Measurements from ENCODE around the gene CENPX.
"Not testable (repeated sequence)": the region's sequence is repeated elsewhere in the genome, so short reads cannot be mapped to it uniquely, and the experiment has no call there.

Gene CENPX

DNA sequence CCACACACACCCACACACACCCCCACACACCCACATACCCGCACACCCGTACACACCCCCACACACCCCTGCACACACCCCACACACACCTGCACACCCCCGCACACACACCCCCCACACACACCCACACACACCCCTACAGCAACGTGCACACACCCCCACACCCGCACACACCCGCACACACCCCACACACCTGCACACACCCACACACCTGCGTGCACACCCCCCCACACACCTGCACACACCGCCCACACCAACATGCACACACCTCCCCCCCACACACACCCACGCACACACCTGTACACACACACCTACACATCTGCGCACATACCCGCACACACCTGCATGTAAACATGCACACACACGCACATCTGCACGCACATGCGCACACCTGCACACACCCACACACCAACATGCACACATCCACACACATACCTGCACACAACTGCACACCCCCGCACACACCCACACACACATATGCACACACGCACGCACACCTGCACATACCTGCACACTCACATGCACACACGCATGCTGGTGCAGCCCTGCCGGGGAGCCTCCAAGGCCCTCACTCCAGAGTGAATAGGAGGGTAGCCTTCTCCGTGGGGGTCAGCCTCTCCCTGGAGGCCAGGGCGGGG, 37.8 kb downstream of the CENPX start:
- Histone ChIP-seq H3K27ac (no peak overlapping the region), H3K36me3 (peaks cover 27 to 69% (median 37%) of the 10 kb centered on the region in 3 donors), H3K9me3 (no peaks in the 10 kb centered on the region), H3K4me1 (no peaks in the 10 kb centered on the region), H3K27me3 (no peaks in the 10 kb centered on the region), H3K4me3 (no peak overlapping the region)
- TF ChIP-seq, protein P1, sequence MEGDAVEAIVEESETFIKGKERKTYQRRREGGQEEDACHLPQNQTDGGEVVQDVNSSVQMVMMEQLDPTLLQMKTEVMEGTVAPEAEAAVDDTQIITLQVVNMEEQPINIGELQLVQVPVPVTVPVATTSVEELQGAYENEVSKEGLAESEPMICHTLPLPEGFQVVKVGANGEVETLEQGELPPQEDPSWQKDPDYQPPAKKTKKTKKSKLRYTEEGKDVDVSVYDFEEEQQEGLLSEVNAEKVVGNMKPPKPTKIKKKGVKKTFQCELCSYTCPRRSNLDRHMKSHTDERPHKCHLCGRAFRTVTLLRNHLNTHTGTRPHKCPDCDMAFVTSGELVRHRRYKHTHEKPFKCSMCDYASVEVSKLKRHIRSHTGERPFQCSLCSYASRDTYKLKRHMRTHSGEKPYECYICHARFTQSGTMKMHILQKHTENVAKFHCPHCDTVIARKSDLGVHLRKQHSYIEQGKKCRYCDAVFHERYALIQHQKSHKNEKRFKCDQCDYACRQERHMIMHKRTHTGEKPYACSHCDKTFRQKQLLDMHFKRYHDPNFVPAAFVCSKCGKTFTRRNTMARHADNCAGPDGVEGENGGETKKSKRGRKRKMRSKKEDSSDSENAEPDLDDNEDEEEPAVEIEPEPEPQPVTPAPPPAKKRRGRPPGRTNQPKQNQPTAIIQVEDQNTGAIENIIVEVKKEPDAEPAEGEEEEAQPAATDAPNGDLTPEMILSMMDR (IDR thresholded peaks at IDR 0.05), result no peak
- no peak for DNase-seq
- intact Hi-C loops (cut with DNase I; ENCODE audit: low total_unique reads), result no loop called here

- Histone ChIP-seq H3K36me3 (peaks cover 27 to 72% (median 37%) of the 10 kb centered on the region in 3 donors), H3K4me1 (peaks cover 0 to 5% (median 3%) of the 10 kb centered on the region in 4 donors), H3K4me3 (no peak overlapping the region), H3K27ac (no peak overlapping the region), H3K9me3 (no peaks in the 10 kb centered on the region), H3K27me3 (no peaks in the 10 kb centered on the region)
- DNase-seq, result no peak
- TF ChIP-seq, protein P1 (IDR thresholded peaks at IDR 0.05), result no peak
- intact Hi-C loops (cut with DNase I; ENCODE audit: low total_unique reads), result no loop called here
Observed at GRCh38 chr17:81983639-81984373, 38.9 kb downstream of the CENPX start.

GRCh38 chr17:81983011-81983638, 39.6 kb downstream of the CENPX start:
- H3K27me3 ChIP-seq, result no peaks in the 10 kb centered on the region
- H3K27ac ChIP-seq, result no peak overlapping the region
- peaks cover 27 to 66% (median 37%) of the 10 kb centered on the region in 3 donors for H3K36me3 ChIP-seq
- H3K9me3 ChIP-seq, result no peaks in the 10 kb centered on the region
- H3K4me1 ChIP-seq, result peaks cover 0 to 12% (median 8%) of the 10 kb centered on the region in 4 donors
- intact Hi-C loops (cut with DNase I; ENCODE audit: low total_unique reads), result no loop called here
- TF ChIP-seq, protein P1 (IDR thresholded peaks at IDR 0.05), result no peak
- no peak for DNase-seq
- H3K4me3 ChIP-seq, result no peak overlapping the region

GRCh38 chr17:81981511-81981910, 41.2 kb downstream of the CENPX start:
- H3K27ac ChIP-seq; intact Hi-C loops (cut with DNase I; ENCODE audit: low total_unique reads); DNase-seq; H3K4me3 ChIP-seq; H3K9me3 ChIP-seq; H3K27me3 ChIP-seq: not testable (repeated sequence)
- H3K36me3 ChIP-seq, result peaks cover 27 to 50% (median 30%) of the 10 kb centered on the region in 3 donors
- H3K4me1 ChIP-seq, result peaks cover 0 to 21% (median 16%) of the 10 kb centered on the region in 4 donors

DNA sequence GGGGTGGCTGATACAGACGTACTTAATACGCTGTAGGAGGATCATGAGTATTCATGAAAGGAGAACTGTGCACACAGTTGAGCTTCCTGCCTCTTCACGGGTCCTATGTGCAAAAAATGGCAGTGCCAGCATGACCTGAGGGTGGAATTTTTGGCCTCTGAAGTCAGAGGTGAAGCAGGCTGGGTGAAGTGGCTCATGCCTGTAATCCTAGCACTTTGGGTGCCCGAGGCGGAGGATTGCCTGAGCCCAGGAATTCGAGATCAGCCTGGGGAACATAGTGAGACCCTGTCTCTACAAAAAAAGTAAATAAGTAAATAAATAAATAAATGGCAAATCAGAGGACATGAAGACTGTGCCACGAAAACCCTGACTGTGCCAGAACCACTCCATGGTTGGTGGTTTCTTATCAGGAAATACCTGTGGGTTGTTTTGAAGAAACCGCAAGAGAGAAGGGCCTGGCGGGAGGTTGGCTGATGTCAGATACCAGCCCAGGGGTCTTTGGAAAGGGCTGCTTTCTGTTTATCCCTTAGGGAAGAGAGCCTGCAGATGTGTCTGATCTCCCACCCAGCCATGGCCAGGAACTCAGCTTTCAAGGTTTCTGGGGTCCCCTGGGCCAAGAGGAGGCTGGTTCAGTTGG, 41.9 kb downstream of the CENPX start:
- H3K9me3 ChIP-seq, result no peaks in the 10 kb centered on the region
- no peak overlapping the region for H3K4me3 ChIP-seq
- no peak overlapping the region for H3K27ac ChIP-seq
- peaks cover 0 to 23% (median 17%) of the 10 kb centered on the region in 4 donors for H3K4me1 ChIP-seq
- H3K36me3 ChIP-seq, result peaks cover 24 to 43% (median 26%) of the 10 kb centered on the region in 3 donors
- TF ChIP-seq, protein P1 (IDR thresholded peaks at IDR 0.05), result no peak
- DNase-seq, result no peak
- intact Hi-C loops (cut with DNase I; ENCODE audit: low total_unique reads), result no loop called here
- no peaks in the 10 kb centered on the region for H3K27me3 ChIP-seq

Data from tibial artery (tissue), 4 donors.